Measurements from ENCODE around the gene KRAS.
A peak's percentile ranks its signal among the peaks of the same experiment; 100 is the strongest.

The KRAS gene

DNA sequence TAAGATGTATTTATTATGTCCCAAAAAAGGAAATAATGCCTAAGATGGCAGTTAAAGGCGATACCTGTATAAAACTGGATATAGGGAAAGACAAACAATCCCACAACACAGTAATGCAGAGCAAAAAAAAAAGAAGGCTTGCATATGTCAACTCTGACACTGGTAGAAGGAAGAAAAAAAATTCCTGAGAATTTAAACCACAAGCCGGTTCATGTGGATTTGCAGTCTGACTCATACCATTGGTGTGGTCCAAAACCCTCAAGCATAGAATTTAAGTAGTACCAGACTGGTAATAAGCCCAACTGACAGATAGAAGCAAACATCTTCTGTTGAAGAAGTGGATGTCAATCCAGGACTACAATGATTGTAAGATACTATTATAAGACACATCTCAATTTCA, 62.9 kb downstream of the KRAS start:
- ATAC-seq = peak; percentile 88
- no peak for TF ChIP-seq ZC3H10 (CRISPR knock-in tag; IDR thresholded peaks at IDR 0.05)
- TF ChIP-seq TSHZ2 (CRISPR knock-in tag; IDR thresholded peaks at IDR 0.05) = no peak

GRCh38 chr12:25186788-25187402, 63.8 kb downstream of the KRAS start:
- TF ChIP-seq ZC3H10 (CRISPR knock-in tag; IDR thresholded peaks at IDR 0.05) (no peak), CSDC2 (CRISPR knock-in tag; IDR thresholded peaks at IDR 0.05) (no peak), ZNF70 (CRISPR knock-in tag; IDR thresholded peaks at IDR 0.05) (no peak), ISL1 (CRISPR knock-in tag; IDR thresholded peaks at IDR 0.05) (no peak), GLIS3 (CRISPR knock-in tag; IDR thresholded peaks at IDR 0.05) (no peak), ARNTL (CRISPR knock-in tag; IDR thresholded peaks at IDR 0.05; ENCODE audit: borderline replicate concordance, low read depth) (no peak), TCF4 (CRISPR knock-in tag; IDR thresholded peaks at IDR 0.05; ENCODE audit: borderline replicate concordance) (no peak), ZNF565 (CRISPR knock-in tag; conservative IDR thresholded peaks at IDR 0.05; ENCODE audit: low read depth) (no peak), PPARA (CRISPR knock-in tag; IDR thresholded peaks at IDR 0.05; ENCODE audit: borderline replicate concordance) (no peak), SNAI2 (CRISPR knock-in tag; IDR thresholded peaks at IDR 0.05) (no peak), ESRRG (CRISPR knock-in tag; IDR thresholded peaks at IDR 0.05) (no peak), RARB (CRISPR knock-in tag; IDR thresholded peaks at IDR 0.05) (no peak), ZNF8 (CRISPR knock-in tag; IDR thresholded peaks at IDR 0.05) (no peak), ZFP3 (CRISPR knock-in tag; IDR thresholded peaks at IDR 0.05) (no peak), TOX (CRISPR knock-in tag; IDR thresholded peaks at IDR 0.05; ENCODE audit: borderline replicate concordance) (no peak)
- TF ChIP-seq, protein P1, sequence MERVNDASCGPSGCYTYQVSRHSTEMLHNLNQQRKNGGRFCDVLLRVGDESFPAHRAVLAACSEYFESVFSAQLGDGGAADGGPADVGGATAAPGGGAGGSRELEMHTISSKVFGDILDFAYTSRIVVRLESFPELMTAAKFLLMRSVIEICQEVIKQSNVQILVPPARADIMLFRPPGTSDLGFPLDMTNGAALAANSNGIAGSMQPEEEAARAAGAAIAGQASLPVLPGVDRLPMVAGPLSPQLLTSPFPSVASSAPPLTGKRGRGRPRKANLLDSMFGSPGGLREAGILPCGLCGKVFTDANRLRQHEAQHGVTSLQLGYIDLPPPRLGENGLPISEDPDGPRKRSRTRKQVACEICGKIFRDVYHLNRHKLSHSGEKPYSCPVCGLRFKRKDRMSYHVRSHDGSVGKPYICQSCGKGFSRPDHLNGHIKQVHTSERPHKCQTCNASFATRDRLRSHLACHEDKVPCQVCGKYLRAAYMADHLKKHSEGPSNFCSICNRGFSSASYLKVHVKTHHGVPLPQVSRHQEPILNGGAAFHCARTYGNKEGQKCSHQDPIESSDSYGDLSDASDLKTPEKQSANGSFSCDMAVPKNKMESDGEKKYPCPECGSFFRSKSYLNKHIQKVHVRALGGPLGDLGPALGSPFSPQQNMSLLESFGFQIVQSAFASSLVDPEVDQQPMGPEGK (CRISPR knock-in tag; IDR thresholded peaks at IDR 0.05; ENCODE audit: borderline replicate concordance) = no peak
- no peak for ATAC-seq

- ATAC-seq = no peak
- TF ChIP-seq ZNF565 (CRISPR knock-in tag; conservative IDR thresholded peaks at IDR 0.05; ENCODE audit: low read depth) (no peak), ZC3H10 (CRISPR knock-in tag; IDR thresholded peaks at IDR 0.05) (no peak), ZFP3 (CRISPR knock-in tag; IDR thresholded peaks at IDR 0.05) (no peak), RARB (CRISPR knock-in tag; IDR thresholded peaks at IDR 0.05) (no peak), SNAI2 (CRISPR knock-in tag; IDR thresholded peaks at IDR 0.05) (no peak), CREB5 (CRISPR knock-in tag; IDR thresholded peaks at IDR 0.05; ENCODE audit: low read depth) (no peak), ZNF8 (CRISPR knock-in tag; IDR thresholded peaks at IDR 0.05) (no peak)
Observed at GRCh38 chr12:25186038-25186787, 64.5 kb downstream of the KRAS start.

GRCh38 chr12:25184132-25184531, 66.6 kb downstream of the KRAS start:
- TF ChIP-seq ZC3H10 (CRISPR knock-in tag; IDR thresholded peaks at IDR 0.05) = no peak
- TF ChIP-seq GLIS3 (CRISPR knock-in tag; IDR thresholded peaks at IDR 0.05) = no peak
- no peak for TF ChIP-seq RARB (CRISPR knock-in tag; IDR thresholded peaks at IDR 0.05)
- no peak for TF ChIP-seq ISL1 (CRISPR knock-in tag; IDR thresholded peaks at IDR 0.05)
- TF ChIP-seq, protein P1 (CRISPR knock-in tag; IDR thresholded peaks at IDR 0.05; ENCODE audit: borderline replicate concordance) = no peak
- TF ChIP-seq SNAI2 (CRISPR knock-in tag; IDR thresholded peaks at IDR 0.05) = no peak
- TF ChIP-seq ARNTL (CRISPR knock-in tag; IDR thresholded peaks at IDR 0.05; ENCODE audit: borderline replicate concordance, low read depth) = no peak
- TF ChIP-seq BACH2 (CRISPR knock-in tag; IDR thresholded peaks at IDR 0.05; ENCODE audit: borderline replicate concordance) = no peak
- TF ChIP-seq, protein P2, sequence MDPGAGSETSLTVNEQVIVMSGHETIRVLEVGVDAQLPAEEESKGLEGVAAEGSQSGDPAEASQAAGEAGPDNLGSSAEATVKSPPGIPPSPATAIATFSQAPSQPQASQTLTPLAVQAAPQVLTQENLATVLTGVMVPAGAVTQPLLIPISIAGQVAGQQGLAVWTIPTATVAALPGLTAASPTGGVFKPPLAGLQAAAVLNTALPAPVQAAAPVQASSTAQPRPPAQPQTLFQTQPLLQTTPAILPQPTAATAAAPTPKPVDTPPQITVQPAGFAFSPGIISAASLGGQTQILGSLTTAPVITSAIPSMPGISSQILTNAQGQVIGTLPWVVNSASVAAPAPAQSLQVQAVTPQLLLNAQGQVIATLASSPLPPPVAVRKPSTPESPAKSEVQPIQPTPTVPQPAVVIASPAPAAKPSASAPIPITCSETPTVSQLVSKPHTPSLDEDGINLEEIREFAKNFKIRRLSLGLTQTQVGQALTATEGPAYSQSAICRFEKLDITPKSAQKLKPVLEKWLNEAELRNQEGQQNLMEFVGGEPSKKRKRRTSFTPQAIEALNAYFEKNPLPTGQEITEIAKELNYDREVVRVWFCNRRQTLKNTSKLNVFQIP (CRISPR knock-in tag; IDR thresholded peaks at IDR 0.05; ENCODE audit: borderline replicate concordance, low read depth) = no peak
- no peak for TF ChIP-seq OSR1 (CRISPR knock-in tag; IDR thresholded peaks at IDR 0.05)
- TF ChIP-seq CREB5 (CRISPR knock-in tag; IDR thresholded peaks at IDR 0.05; ENCODE audit: low read depth) = no peak
- no peak for ATAC-seq

All from SK-N-SH treated with all-trans-retinoic acid at 6 μM for 48 hours (cell line).